H1 (cell line): ENCODE data around the gene TXNRD3. TPM values are rescaled to one million over a fixed set of nuclear protein-coding genes. Genes with fewer than 3 reads are reported as not detected.

Source experiments
- JUN ChIP-seq: IDR thresholded peaks from 2 replicates; pipeline ENCODE4 v1.6.1; 2011; ENCODE audit warnings: low read depth, mild to moderate bottlenecking, improper control_type of control experiment, low read length
- KDM5A ChIP-seq: fragments of 200-600 bp; IDR thresholded peaks from 2 replicates; pipeline ENCODE4 v1.7.1; 2012; ENCODE audit warnings: mild to moderate bottlenecking, low read length, inconsistent platforms, mixed read lengths
- SUZ12 ChIP-seq: fragments of 200-600 bp; sonication (generic); IDR thresholded peaks from 2 replicates; pipeline ENCODE4 v1.6.1; 2012; ENCODE audit warnings: mild to moderate bottlenecking, inconsistent platforms, low read length, moderate library complexity, mixed read lengths
- polyA plus RNA-seq, 7 experiments: library from polyadenylated mRNA; depleted of rRNA in 3 of 7; stranded (reverse) in 5 of 7; unstranded in 2 of 7; fragments of >200 nt in 5 of 7; fragments of 200-250 nt in 2 of 7; gene quantifications; 1 replicate in 5 of 7; 2 replicates in 1 of 7; 4 replicates in 1 of 7; pipeline versions ENCODE4 v1.2.1 to v1.2.3, GENCODE V29; 2011 to 2013; ENCODE audit warnings: missing spikeins in 2 of 7, mixed read lengths in 2 of 7
- total RNA-seq: library from RNA; stranded (reverse); fragmentation: NEBNext Ultra II Directional; extraction: Animal tissue kit (Norgen Biotek cat#: 25700); gene quantifications from 2 replicates; pipeline ENCODE4 v1.2.1, GENCODE V29; 2021

TXNRD3 gene
- total and polyA plus RNA-seq, 2 of the 8 experiments (the other 6 are each of a cell fraction or from before 2014, with no cell fraction given): 3.4 to 4.3 TPM

GRCh38 chr3:126644615-126645014 lies 10.3 kb downstream of the TXNRD3 start (continued):
- TF ChIP-seq KDM5A (no peak), JUN (no peak), SUZ12 (no peak)
